HG02759 (cell line): Measurements from ENCODE around the gene TRIP13.
"Not testable (repeated sequence)": the region's sequence is repeated elsewhere in the genome, so short reads cannot be mapped to it uniquely, and the experiment has no call there.

Experiments used
- ATAC-seq: cut with Tn5 transposase; IDR thresholded peaks from one replicate; pipeline ENCODE4 v1.9.1; 2021; ENCODE audit warnings: mild to moderate bottlenecking, moderate library complexity; ENCODE audit not compliant: unreplicated experiment

The TRIP13 gene

GRCh38 chr5:889075-889710, 3.5 kb upstream of the TRIP13 start:
- no peak for ATAC-seq

GRCh38 chr5:891117-891836, 1.4 kb upstream of the TRIP13 start:
- ATAC-seq: no peak

- peak; percentile 7 for ATAC-seq
Observed at GRCh38 chr5:891837-892393, 769 bp upstream of the TRIP13 start.

GRCh38 chr5:893137-893506, 438 bp downstream of the TRIP13 start:
- no peak for ATAC-seq

GRCh38 chr5:893711-894110, 1.0 kb downstream of the TRIP13 start:
- ATAC-seq: no peak

GRCh38 chr5:900781-901180, 8.1 kb downstream of the TRIP13 start:
- no peak for ATAC-seq

- no peak for ATAC-seq
Observed at GRCh38 chr5:902129-902916, 9.6 kb downstream of the TRIP13 start.

- no peak for ATAC-seq
Observed at GRCh38 chr5:903756-904096, 11.0 kb downstream of the TRIP13 start.

- ATAC-seq: no peak
Observed at GRCh38 chr5:905139-905642, 12.5 kb downstream of the TRIP13 start.

- ATAC-seq: no peak
Observed at GRCh38 chr5:907366-907910, 14.8 kb downstream of the TRIP13 start.

GRCh38 chr5:908172-908571, 15.5 kb downstream of the TRIP13 start:
- no peak for ATAC-seq

- ATAC-seq: no peak
Observed at GRCh38 chr5:909086-909485, 16.4 kb downstream of the TRIP13 start.

GRCh38 chr5:909994-910768, 17.5 kb downstream of the TRIP13 start:
- no peak for ATAC-seq

- no peak for ATAC-seq
Observed at GRCh38 chr5:910769-911160, 18.1 kb downstream of the TRIP13 start.

- no peak for ATAC-seq
Observed at GRCh38 chr5:911601-912000, 18.9 kb downstream of the TRIP13 start.

- ATAC-seq: no peak
Observed at GRCh38 chr5:912280-913091, 19.8 kb downstream of the TRIP13 start.

GRCh38 chr5:914174-914573, 21.5 kb downstream of the TRIP13 start:
- ATAC-seq: no peak

- ATAC-seq: no peak
Observed at GRCh38 chr5:914612-915011, 21.9 kb downstream of the TRIP13 start.

- ATAC-seq: not testable (repeated sequence)
Observed at GRCh38 chr5:915346-915745, 22.7 kb downstream of the TRIP13 start.

GRCh38 chr5:915946-916345, 23.3 kb downstream of the TRIP13 start:
- ATAC-seq: no peak
